HG02938 (cell line): ENCODE results near the gene SLC15A1.

Experiments used
- ATAC-seq: cut with Tn5 transposase; IDR thresholded peaks from one replicate; pipeline ENCODE4 v1.9.1; 2021; ENCODE audit warnings: mild to moderate bottlenecking, moderate library complexity; ENCODE audit not compliant: unreplicated experiment

Gene SLC15A1

DNA sequence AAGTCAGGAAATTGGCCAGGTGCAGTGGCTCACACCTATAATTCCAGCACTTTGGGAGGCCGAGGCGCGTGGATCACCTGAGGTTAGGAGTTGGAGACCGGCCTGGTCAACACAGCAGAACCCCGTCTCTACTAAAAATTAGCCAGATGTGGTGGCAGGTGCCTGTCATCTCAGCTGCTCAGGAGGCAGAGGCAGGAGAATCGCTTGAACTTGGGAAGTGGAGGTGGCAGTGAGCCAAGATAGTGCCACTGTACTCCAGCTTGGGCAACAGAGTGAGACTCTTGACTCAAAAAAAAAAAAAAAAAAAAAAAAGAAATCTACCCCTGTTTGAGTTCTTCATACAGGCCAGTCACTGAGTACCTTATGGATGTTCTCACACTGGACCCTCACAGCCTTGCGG lies 42.0 kb downstream of the SLC15A1 start:
- no peak for ATAC-seq

DNA sequence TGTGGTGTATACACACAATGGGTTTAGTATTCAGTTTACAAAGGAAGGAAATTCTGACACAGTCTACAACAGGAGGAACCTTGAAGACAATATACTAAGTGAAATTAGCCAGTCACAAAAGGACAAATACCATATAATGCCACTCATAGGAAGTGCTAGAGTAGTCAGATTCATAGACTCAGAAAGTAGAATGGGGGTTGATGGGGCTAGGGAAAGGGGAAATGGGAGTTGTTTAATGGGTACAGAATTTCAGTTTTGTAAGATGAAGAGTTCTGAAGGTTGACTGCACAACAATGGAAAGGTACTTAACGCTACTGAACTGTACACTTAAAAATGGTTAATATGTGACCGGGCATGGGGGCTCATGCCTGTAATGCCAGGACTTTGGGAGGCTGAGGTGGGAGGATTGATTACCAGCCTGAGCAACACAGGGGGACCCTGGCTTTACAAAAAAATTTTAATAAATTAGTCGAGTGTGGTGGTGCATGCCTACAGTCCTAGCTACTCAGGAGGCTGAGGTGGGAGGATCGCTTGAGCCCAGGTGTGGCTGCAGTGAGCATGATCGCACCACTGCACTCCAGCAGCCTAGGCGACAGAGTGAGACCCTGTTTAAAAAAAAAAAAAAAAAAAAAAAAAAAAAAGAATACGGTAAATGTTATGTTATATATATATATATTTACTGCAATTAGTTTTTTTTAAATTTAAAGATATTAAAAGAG lies 45.0 kb downstream of the SLC15A1 start:
- no peak for ATAC-seq

DNA sequence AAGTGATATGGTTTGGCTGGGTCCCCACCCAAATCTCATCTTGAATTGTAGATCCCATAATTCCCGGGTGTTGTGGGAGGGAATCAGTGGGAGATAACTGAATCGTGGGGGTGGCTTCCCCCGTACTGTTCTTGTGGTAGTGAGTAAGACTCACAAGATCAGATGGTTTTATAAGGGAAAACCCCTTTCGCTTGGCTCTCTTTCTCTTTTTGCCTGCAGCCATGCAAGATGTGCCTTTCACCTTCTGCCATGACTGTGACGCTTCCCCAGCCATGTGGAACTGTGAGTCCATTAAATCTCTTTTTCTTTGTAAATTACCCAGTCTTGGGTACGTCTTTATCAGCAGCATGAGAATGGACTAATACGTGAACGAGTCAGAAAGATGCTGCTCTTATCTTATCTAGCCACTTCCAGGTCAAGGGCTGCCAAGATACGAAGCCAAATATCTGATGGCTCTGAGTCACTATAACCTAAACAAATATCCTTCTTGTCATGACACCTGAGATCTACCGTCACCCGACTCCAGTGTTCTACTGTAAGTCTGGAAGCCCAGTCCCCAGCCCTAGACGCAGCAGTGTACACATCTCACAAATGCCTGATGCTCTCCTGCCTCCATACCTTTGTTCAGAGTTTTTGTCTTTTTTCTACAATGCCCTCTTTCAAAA lies 45.9 kb downstream of the SLC15A1 start:
- no peak for ATAC-seq

DNA sequence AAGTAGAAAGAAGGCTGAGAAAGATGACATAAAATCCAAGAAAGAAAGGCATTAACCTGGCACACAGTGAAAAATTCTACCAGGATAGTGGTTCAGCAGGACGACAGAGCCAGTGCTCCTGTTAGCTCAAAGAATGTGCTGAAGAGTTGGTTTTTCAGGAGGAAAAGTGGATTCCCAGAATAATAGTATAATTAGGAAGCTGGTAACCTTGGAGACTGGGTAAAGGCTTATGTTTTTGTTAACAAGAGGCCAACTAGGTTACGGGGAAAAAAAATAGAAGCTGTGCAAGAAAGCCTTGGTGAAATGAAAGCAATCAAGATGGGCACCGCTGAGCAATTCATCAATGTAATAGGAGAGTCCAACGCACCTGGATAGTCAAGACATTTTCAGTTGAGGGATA lies 54.7 kb downstream of the SLC15A1 start:
- ATAC-seq: no peak

DNA sequence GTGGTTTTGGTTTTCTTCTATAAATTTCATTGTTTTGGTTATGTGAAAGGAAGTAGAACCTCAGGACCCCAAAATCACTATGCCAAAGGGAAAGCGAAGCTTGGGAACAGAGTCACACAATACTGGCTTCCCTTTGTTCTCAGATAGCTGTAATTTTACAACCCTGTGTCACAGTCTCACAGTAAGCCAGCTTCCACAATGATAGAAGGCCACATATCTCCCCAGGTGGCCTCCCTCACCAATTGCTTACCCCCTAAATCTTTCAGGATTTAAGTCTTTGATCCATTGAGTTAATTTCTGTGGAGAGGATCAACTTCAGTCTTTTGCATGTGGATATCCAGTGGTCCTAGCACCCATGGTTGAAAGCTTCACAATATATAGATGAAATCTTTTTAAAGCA lies 58.7 kb downstream of the SLC15A1 start:
- ATAC-seq: no peak

DNA sequence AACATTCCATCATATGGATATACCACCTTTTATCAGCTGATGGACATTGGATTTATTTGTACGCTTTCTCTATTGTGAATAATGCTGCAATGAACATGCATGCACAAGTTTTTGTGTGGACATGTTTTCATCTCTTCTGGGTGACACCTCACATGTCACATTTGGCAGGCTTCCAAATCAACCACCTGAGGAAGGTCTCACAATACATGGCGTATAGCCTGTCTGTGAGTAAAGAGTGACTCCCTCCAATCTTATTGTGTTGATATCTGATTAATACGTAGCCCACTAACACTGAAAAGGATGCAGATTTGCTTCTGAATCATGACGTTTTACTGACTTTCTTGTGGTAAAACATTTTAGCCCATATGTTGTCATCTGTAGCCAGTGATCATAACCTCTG lies 61.1 kb downstream of the SLC15A1 start:
- no peak for ATAC-seq

DNA sequence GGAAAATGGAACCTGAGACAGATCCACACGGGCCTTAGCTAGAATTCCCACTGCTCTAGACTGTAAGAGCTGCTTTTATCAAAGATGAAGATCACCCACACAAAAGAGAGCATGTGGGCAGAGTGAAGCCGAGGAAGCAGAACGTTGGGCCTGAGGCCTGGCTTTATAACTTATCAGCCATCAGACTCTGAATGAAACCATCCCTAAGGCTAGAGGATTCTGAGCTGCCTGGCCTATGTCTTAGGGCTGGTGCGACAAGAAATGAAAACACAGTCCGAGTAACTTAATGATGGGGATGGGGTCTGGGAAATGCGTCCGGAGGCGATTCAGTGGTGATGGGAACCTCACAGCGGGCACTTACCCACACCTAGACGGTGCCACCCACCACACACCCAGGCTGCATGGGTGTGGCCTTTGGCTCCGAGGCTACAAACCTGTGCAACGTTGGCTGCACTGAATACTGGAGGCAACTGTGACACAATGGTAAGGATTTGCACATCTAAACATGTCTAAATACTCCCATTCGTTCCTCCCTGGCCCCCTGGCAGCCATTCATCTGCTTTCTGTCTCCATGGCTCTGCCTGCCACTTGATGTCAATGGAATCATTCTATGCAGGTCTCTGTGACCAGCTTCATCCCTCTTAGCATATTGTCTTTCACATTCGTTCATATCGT lies 62.0 kb downstream of the SLC15A1 start:
- ATAC-seq: no peak

DNA sequence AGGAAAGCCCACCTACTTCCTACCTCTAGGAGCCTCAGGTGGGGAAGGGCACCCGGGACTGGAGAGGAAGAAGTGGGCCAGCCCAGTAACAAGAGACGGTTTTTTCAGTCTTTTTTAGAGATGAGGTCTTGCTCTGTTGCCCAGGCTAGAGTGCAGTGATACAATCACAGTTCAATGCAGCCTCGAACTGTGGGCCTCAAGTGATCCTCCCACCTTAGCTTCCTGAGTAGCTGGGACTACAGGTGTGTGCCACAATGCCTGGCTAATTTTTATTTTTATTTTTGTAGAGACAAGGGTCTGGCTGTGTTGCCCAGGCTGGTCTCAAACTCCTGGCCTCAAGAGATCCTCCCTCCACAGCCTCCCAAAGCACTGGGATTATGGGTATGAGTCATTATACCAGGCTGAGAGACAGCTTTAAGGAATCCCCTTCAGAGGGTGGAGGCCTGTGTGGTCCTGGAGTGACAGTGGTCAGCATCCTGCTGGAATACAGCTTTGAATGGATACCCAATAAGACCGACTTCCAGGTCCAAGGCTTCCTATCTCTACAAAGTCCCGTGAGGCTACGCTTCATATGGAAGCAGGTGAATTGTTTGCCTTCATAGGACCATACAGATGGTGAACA lies 63.0 kb downstream of the SLC15A1 start:
- no peak for ATAC-seq

DNA sequence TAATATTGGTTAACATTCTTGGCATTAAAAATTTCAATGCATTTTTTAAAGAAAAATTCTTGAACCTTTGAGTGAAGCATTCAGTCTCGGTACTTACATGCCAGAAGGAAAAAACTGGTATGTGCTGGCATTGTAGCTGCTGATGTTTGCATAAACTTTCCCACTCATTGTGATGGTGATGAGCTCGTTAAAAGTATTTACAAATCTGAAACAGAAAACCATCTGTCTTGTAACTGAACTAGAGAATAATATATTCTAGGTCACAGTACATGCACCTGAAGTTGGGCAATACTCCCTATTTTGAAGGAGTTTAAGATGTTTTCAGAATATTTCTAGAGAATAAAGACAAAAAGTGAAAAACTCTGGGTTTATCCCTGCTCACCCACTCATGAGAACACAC lies 64.1 kb downstream of the SLC15A1 start:
- ATAC-seq: no peak

DNA sequence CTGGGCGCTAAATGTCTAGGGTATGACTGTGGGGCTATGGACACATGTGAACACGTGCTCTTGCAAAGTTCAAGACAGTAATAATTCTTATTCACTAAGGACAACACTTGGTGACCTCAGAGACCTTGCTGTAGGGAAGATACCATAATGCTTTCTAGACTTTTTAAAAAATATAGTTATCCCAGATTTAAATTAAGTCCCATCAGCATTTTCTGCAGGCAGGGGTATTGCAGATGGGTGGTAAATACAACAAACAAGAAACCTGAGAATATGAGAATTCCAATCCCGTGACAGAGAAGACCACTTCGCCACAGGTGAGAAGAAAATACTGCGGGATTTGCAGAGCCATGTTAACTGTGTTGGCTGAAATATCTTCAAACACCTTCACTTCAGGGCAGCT lies 65.2 kb downstream of the SLC15A1 start:
- ATAC-seq: no peak

DNA sequence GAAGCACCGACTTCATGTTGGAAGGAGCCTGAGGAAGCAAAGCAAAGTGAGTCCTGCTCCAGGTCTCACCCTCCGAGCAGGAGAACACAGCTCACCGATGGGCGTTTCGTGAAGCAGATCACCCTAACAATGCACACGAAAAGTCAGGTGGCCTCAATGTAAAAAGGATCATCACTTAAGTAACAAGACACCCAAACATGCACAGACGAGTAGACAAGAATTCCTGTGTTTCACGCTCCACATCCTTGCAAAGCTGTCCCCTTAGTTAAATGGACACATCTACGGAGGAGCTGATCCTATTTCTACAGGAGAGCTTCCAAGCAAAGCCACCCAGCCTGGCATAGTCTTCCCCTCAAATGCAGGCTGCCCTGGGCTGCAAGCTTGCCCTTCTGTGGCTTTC lies 66.2 kb downstream of the SLC15A1 start:
- ATAC-seq: no peak

DNA sequence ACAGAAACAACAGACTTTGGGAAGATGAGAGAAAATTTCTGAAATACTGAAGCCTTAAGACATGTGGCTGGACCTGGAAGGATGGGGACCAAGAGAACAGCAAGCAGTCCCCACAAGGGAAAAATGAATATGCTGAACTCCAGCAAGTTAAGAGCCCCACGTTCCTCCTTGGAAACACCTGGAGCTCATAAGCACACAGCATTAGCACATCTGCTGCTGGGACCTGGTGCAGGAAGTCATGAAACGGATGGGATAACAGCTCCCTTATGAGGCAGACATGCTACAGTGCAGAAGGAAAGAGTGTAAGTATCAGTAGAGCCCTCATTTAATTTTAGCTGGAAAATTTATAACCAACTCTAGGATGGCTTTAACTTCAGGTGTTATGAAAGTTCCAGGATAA lies 67.3 kb downstream of the SLC15A1 start:
- no peak for ATAC-seq

DNA sequence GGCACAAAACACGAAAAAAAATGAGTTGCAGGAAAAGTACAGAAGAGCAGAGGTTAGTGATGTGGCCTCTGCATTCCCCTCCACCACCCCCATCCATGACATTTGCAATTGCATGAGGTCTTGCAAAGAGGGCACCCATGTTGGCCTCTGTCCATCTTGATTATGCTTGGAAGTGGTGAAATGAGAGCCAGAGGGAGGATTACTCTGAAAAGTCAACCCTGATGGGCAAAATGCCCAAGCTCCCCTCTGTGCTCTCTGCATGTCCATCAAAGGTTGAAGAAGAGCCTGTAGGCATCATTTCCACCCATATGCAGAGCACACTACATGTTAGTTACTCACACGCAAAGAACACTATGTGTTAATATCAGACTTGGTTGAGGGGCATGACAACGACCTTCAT lies 71.4 kb downstream of the SLC15A1 start:
- no peak for ATAC-seq

DNA sequence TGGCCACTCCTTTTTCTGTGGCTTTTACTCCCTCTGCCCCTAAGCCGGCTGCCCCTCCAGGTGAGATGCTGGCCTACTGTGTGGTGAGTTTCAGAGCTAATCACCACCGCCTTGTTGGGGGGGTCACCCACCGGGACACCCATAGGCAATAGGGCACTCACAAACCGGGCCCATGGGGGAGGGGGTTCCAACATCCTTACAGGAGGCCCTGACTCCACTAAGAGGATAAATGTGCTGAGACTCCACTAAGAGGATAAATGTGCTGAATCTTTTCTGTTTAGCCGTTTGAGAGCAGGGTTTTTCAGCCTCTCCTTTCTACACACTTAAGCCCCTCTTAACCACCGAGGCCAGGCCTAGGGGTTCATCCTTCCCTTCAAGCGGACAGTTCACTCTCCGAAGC lies 73.7 kb downstream of the SLC15A1 start:
- ATAC-seq: no peak

DNA sequence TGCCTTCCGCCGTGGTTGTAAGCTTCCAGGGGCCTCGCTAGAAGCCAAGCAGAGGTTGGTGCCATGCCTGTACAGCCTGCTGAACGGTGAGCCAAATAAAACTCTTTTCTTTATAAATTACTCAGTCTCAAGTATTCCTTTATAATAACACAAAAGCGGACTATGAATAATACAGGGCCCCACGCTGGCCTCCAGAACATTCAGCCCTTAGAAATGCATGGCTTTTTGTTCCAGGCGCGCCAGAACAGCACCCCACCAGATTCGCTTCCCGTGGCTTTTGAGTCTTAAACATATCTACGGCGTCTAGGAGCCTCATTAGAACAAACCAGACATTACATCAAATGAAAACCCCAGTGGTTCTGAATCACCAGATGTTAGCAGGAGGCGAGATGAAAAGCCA lies 75.1 kb downstream of the SLC15A1 start:
- ATAC-seq: no peak

DNA sequence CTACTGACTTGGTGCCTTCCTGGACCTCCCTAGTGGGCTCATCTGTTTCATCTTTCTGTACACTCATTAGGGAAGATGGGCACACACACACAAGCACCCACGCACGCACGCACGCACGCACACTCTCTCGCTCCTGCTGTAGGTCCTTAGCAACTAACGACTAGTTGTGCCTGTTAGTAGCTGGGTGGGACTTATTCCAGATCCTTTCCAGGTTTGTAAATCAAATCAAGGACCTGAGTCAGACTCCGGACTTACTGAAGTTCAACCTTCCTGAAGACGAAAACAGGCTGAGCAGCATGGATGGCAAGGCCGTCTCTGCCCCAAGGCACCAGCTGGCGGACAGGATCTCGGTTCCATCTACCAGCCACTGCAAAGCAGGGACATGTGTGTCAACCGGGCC lies 76.2 kb downstream of the SLC15A1 start:
- ATAC-seq: no peak

DNA sequence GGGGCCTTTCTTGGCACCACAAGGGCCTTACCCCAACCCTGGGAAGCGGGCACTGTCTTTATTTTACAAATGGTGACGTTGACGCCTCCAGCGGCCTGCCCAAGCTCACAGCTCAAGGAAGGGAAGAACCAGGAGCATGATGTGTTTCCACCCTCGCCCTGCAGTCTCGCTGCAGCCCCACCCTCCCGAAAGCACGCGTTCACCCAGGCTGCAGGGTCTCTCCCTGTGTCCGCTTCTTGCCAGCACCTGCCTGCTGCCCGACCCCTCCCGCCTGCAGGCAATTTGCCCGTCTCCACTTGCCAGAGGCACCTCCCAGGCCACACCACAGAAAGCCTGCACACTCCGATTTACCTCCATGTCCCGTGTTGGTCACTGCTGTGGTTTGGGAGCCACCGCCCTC lies 76.6 kb downstream of the SLC15A1 start:
- ATAC-seq: no peak

DNA sequence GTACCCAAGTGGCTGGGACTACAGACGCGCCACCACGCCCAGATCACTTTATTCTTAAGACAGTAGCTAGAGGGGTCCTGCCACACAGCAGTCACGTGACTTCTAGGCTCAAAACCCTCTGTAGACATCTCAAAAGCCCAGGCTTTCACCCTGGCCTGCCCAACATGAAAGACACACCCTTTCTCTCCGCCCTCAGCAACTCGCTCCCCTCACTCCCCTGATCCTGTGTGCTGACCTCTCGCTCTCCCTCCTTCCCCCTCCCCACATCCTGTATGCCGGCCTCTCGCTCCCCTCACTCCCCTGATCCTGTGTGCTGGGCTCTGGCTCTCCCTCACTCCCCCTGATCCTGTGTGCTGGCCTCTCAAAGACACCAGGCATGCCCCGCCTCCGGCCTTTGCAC lies 77.4 kb downstream of the SLC15A1 start:
- ATAC-seq: no peak

DNA sequence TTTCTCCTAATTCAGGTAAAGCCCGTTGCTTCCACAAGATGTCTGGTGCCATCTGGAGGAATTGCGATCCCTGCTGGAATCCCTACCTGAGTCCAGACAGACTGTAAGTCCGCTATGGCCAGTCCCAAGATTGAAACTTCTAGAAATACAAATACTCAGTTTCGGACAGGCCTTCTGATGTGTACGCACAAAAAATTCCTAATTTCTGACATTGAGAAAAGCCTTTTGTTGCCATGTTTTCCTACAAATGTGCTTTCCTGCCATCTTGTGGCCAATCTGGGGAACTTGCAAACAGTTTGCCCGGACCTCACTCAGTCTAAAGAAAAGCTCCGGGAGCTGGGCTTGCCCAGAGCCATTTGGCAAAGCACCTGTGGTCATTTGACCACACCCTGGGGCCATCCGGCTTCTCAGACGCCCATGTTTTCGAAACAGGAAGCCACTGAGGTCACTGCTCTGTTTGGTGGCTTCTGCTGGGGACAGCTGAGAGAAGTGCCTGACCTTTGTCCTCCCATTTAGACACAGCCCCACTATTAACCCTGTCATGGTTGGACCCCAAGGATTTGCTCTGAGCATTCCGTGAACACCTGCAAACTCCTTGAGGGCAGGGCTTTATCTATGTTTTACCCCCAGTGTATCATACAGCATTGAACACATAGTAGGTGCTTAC lies 79.4 kb downstream of the SLC15A1 start:
- peak; percentile 60 for ATAC-seq

DNA sequence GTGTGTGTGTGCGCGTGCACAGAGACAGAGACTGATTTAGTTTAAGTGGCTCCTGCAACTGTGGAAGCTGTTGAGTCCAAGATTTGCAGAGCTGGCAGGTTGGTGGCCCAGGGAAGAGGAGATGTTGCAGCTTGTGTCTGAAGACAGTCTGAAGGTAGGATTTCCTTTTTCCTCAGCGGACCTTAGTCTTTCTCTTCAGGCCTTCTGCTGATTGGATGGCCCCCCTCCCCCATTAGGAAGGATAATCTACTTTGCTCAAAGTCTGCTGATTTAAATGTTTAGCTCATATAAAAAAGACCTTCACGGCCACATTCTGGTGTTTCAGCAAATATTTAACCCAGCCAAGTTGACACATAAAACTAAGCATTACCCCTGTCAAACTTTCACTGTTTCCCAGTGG lies 84.3 kb downstream of the SLC15A1 start:
- ATAC-seq: no peak

DNA sequence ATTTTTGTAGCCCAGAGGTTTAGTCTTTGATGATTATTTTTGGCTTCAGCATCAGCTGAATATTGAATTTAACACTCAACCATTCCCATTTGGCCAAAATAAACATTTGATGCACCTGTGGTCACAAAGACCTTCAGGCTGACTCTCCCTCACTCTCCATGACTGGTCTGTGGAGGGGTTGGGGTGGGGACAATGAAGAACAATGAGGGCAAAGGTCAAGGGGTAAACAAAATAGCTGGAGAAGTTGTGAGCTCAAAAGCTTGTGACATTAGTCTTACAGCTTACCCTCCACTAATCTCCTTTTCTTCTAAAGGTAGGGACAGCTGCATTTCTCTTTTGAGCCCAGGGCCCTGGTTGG lies 86.9 kb downstream of the SLC15A1 start:
- no peak for ATAC-seq
